GM23338 (cell line): ENCODE data around the gene CCDC149. TPM values are rescaled to one million over a fixed set of nuclear protein-coding genes. Genes with fewer than 3 reads are reported as not detected.

Experiments used
- ATAC-seq: fragments of 200-7000 bp; cut with Tn5 transposase; 3 replicates; pipeline ENCODE4 v1.9.1; 2020
- DNase-seq: peaks from one replicate; pipeline ENCODE4 v3.0.0-alpha.2; 2015; ENCODE audit warnings: low spot score
- H2AFZ ChIP-seq: fragments of 200-600 bp; sonication (generic); 2 replicates; pipeline ENCODE4 v1.8.0; 2016; ENCODE audit warnings: antibody characterized with exemption, mild to moderate bottlenecking, moderate library complexity
- H3F3A ChIP-seq: fragments of 200-600 bp; sonication (generic); replicated peaks from 2 replicates; pipeline ENCODE4 v1.8.0; 2017; ENCODE audit warnings: antibody characterized with exemption, mixed run types, low read depth
- H3K27ac ChIP-seq: fragments of 200-600 bp; sonication (generic); 2 replicates; pipeline ENCODE4 v1.6.1; 2016; ENCODE audit warnings: low read depth
- H3K27me3 ChIP-seq: fragments of 200-600 bp; sonication (generic); 2 replicates; pipeline ENCODE4 v1.8.0; 2016; ENCODE audit warnings: mild to moderate bottlenecking, mixed run types, moderate library complexity; ENCODE audit not compliant: insufficient read depth
- H3K36me3 ChIP-seq: fragments of 200-600 bp; sonication (generic); 2 replicates; pipeline ENCODE4 v1.8.0; 2016; ENCODE audit warnings: mild to moderate bottlenecking; ENCODE audit not compliant: insufficient read depth
- H3K4me1 ChIP-seq: fragments of 200-600 bp; sonication (generic); 2 replicates; pipeline ENCODE4 v1.8.0; 2016; ENCODE audit warnings: mild to moderate bottlenecking, moderate library complexity; ENCODE audit not compliant: insufficient read depth
- H3K4me2 ChIP-seq: fragments of 200-600 bp; sonication (generic); 2 replicates; pipeline ENCODE4 v1.7.1; 2017; ENCODE audit warnings: mixed run types
- H3K4me3 ChIP-seq: fragments of 200-600 bp; sonication (generic); 2 replicates; pipeline ENCODE4 v1.6.1; 2016; ENCODE audit warnings: mixed run types
- H3K79me2 ChIP-seq: fragments of 200-600 bp; sonication (generic); replicated peaks from 2 replicates; pipeline ENCODE4 v1.8.0; 2017; ENCODE audit warnings: mild to moderate bottlenecking; ENCODE audit not compliant: insufficient read depth
- H3K9me2 ChIP-seq: fragments of 200-600 bp; sonication (generic); 2 replicates; pipeline ENCODE4 v1.8.0; 2017; ENCODE audit not compliant: insufficient read depth
- H4K20me1 ChIP-seq: fragments of 200-600 bp; sonication (generic); replicated peaks from 2 replicates; pipeline ENCODE4 v1.8.0; 2017; ENCODE audit warnings: mild to moderate bottlenecking; ENCODE audit not compliant: insufficient read depth
- H3K27ac Mint-ChIP-seq: 2 replicates; pipeline ENCODE4 v1.8.0; 2020; ENCODE audit warnings: inconsistent platforms, mild to moderate bottlenecking, moderate library complexity, mixed read lengths
- H3K27me3 Mint-ChIP-seq: 3 replicates; pipeline ENCODE4 v1.8.0; 2022; ENCODE audit warnings: low read depth, mild to moderate bottlenecking, moderate library complexity, mixed read lengths, inconsistent platforms; ENCODE audit not compliant: insufficient read depth, poor library complexity
- H3K36me3 Mint-ChIP-seq: 3 replicates; pipeline ENCODE4 v1.8.0; 2021; ENCODE audit warnings: low read depth, mild to moderate bottlenecking, inconsistent platforms, moderate library complexity, mixed read lengths
- H3K4me1 Mint-ChIP-seq: 3 replicates; pipeline ENCODE4 v1.8.0; 2020; ENCODE audit warnings: mild to moderate bottlenecking, inconsistent platforms, mixed read lengths
- H3K4me3 Mint-ChIP-seq: 3 replicates; pipeline ENCODE4 v1.8.0; 2021; ENCODE audit warnings: moderate library complexity, mild to moderate bottlenecking, inconsistent platforms, mixed read lengths
- H3K9me3 Mint-ChIP-seq: 3 replicates; pipeline ENCODE4 v1.8.0; 2020; ENCODE audit warnings: moderate library complexity, mild to moderate bottlenecking, inconsistent platforms, mixed read lengths
- CREB1 ChIP-seq: fragments of 250-450 bp; sonication (Bioruptor Pico); IDR thresholded peaks from 2 replicates; pipeline ENCODE4 v1.5.0; 2020; ENCODE audit warnings: low read depth, mild to moderate bottlenecking, moderate library complexity
- EZH2phosphoT487 ChIP-seq: fragments of 200-600 bp; sonication (generic); IDR thresholded peaks from one replicate; pipeline ENCODE4 v1.8.1; 2018; ENCODE audit warnings: antibody characterized with exemption; ENCODE audit not compliant: unreplicated experiment
- NANOG ChIP-seq: IDR thresholded peaks from 2 replicates; pipeline ENCODE4 v1.6.1; 2016; ENCODE audit warnings: antibody characterized with exemption, borderline replicate concordance
- ZNF331 ChIP-seq: fragments of 250-450 bp; sonication (Bioruptor Pico); IDR thresholded peaks from 2 replicates; pipeline ENCODE4 v1.5.0; 2020; ENCODE audit warnings: low read depth, mild to moderate bottlenecking, moderate library complexity
- polyA plus RNA-seq: library from polyadenylated mRNA; unstranded; fragments of >200 nt; fragmentation: Nextera tagmentation; extraction: Ambion mirVana; gene quantifications from 2 replicates; pipeline ENCODE4 v1.2.1, GENCODE V29; 2016
- total RNA-seq: library from RNA; depleted of rRNA; stranded (reverse); fragments of >200 nt; shearing (Covaris generic); gene quantifications from 2 replicates; pipeline ENCODE4 v1.2.3, GENCODE V29; 2014
- TF ChIP-seq, protein P1 (sequence below): fragments of 250-450 bp; sonication (Bioruptor Pico); IDR thresholded peaks from 2 replicates; pipeline ENCODE4 v1.5.0; 2020; ENCODE audit warnings: mild to moderate bottlenecking, moderate library complexity
- TF ChIP-seq, protein P2 (sequence below): IDR thresholded peaks from 2 replicates; pipeline ENCODE4 v1.6.1; 2016; ENCODE audit warnings: antibody characterized with exemption
- TF ChIP-seq, protein P3 (sequence below): IDR thresholded peaks from one replicate; pipeline ENCODE4 v1.6.1; 2018; ENCODE audit warnings: antibody characterized with exemption; ENCODE audit not compliant: unreplicated experiment

CCDC149 gene
- total and polyA plus RNA-seq, 2 experiments from 2014 or later = 2.6 to 6.4 TPM

DNA sequence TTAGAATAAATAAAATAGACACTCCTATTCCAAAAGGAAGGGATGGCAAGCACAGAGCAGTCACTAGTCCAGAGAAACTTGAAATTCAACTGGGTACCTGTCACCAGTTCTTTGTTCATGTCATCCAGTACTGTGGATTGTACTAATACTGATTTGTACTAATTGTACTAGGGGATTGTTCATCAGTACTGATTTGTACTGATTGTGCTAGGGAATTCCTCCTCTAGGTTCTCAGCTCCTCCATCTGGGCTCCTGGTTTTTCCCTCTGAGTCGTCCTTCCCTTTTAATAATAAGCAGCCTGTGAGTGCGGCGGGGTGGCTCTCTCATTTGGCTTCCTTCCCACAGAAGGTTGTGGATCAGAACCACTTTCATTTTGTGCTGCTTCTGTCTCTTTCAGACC is 148.5 kb downstream of the CCDC149 start:
- ATAC-seq = no peak
- Histone ChIP-seq H2AFZ (peak overlapping the region; percentile 18; the same call in 1 of the 2 replicates), H3K36me3 (no peaks in the 10 kb centered on the region)

More for the DNA sequence above, 148.5 kb downstream of the CCDC149 start:
- no peaks in the 10 kb centered on the region for H3K79me2 ChIP-seq
- Mint-ChIP-seq H3K36me3 (no peaks in the 10 kb centered on the region), H3K9me3 (no peaks in the 10 kb centered on the region), H3K27ac (no peak overlapping the region), H3K4me3 (no peak overlapping the region), H3K27me3 (no peaks in the 10 kb centered on the region), H3K4me1 (peaks cover 7% of the 10 kb centered on the region)
- no peak overlapping the region for H3K27ac ChIP-seq
- no peak overlapping the region for H3K4me2 ChIP-seq
- H3K9me2 ChIP-seq = peaks cover 13% of the 10 kb centered on the region
- no peak overlapping the region for H3K4me3 ChIP-seq
- no peaks in the 10 kb centered on the region for H3K4me1 ChIP-seq
- no peak for DNase-seq
- TF ChIP-seq, protein P1, sequence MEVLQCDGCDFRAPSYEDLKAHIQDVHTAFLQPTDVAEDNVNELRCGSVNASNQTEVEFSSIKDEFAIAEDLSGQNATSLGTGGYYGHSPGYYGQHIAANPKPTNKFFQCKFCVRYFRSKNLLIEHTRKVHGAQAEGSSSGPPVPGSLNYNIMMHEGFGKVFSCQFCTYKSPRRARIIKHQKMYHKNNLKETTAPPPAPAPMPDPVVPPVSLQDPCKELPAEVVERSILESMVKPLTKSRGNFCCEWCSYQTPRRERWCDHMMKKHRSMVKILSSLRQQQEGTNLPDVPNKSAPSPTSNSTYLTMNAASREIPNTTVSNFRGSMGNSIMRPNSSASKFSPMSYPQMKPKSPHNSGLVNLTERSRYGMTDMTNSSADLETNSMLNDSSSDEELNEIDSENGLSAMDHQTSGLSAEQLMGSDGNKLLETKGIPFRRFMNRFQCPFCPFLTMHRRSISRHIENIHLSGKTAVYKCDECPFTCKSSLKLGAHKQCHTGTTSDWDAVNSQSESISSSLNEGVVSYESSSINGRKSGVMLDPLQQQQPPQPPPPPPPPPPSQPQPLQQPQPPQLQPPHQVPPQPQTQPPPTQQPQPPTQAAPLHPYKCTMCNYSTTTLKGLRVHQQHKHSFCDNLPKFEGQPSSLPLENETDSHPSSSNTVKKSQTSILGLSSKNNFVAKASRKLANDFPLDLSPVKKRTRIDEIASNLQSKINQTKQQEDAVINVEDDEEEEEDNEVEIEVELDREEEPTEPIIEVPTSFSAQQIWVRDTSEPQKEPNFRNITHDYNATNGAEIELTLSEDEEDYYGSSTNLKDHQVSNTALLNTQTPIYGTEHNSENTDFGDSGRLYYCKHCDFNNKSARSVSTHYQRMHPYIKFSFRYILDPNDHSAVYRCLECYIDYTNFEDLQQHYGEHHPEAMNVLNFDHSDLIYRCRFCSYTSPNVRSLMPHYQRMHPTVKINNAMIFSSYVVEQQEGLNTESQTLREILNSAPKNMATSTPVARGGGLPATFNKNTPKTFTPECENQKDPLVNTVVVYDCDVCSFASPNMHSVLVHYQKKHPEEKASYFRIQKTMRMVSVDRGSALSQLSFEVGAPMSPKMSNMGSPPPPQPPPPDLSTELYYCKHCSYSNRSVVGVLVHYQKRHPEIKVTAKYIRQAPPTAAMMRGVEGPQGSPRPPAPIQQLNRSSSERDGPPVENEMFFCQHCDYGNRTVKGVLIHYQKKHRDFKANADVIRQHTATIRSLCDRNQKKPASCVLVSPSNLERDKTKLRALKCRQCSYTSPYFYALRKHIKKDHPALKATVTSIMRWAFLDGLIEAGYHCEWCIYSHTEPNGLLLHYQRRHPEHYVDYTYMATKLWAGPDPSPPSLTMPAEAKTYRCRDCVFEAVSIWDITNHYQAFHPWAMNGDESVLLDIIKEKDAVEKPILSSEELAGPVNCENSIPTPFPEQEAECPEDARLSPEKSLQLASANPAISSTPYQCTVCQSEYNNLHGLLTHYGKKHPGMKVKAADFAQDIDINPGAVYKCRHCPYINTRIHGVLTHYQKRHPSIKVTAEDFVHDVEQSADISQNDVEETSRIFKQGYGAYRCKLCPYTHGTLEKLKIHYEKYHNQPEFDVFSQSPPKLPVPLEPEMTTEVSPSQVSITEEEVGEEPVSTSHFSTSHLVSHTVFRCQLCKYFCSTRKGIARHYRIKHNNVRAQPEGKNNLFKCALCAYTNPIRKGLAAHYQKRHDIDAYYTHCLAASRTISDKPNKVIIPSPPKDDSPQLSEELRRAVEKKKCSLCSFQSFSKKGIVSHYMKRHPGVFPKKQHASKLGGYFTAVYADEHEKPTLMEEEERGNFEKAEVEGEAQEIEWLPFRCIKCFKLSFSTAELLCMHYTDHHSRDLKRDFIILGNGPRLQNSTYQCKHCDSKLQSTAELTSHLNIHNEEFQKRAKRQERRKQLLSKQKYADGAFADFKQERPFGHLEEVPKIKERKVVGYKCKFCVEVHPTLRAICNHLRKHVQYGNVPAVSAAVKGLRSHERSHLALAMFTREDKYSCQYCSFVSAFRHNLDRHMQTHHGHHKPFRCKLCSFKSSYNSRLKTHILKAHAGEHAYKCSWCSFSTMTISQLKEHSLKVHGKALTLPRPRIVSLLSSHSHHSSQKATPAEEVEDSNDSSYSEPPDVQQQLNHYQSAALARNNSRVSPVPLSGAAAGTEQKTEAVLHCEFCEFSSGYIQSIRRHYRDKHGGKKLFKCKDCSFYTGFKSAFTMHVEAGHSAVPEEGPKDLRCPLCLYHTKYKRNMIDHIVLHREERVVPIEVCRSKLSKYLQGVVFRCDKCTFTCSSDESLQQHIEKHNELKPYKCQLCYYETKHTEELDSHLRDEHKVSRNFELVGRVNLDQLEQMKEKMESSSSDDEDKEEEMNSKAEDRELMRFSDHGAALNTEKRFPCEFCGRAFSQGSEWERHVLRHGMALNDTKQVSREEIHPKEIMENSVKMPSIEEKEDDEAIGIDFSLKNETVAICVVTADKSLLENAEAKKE (CRISPR knock-in tag) = no peak
- TF ChIP-seq, protein P2, sequence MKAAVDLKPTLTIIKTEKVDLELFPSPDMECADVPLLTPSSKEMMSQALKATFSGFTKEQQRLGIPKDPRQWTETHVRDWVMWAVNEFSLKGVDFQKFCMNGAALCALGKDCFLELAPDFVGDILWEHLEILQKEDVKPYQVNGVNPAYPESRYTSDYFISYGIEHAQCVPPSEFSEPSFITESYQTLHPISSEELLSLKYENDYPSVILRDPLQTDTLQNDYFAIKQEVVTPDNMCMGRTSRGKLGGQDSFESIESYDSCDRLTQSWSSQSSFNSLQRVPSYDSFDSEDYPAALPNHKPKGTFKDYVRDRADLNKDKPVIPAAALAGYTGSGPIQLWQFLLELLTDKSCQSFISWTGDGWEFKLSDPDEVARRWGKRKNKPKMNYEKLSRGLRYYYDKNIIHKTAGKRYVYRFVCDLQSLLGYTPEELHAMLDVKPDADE = no peak
- TF ChIP-seq NANOG = no peak
- no peak for TF ChIP-seq ZNF331
- no peak for TF ChIP-seq CREB1 (CRISPR knock-in tag)
- TF ChIP-seq EZH2phosphoT487 = no peak
- TF ChIP-seq, protein P3, sequence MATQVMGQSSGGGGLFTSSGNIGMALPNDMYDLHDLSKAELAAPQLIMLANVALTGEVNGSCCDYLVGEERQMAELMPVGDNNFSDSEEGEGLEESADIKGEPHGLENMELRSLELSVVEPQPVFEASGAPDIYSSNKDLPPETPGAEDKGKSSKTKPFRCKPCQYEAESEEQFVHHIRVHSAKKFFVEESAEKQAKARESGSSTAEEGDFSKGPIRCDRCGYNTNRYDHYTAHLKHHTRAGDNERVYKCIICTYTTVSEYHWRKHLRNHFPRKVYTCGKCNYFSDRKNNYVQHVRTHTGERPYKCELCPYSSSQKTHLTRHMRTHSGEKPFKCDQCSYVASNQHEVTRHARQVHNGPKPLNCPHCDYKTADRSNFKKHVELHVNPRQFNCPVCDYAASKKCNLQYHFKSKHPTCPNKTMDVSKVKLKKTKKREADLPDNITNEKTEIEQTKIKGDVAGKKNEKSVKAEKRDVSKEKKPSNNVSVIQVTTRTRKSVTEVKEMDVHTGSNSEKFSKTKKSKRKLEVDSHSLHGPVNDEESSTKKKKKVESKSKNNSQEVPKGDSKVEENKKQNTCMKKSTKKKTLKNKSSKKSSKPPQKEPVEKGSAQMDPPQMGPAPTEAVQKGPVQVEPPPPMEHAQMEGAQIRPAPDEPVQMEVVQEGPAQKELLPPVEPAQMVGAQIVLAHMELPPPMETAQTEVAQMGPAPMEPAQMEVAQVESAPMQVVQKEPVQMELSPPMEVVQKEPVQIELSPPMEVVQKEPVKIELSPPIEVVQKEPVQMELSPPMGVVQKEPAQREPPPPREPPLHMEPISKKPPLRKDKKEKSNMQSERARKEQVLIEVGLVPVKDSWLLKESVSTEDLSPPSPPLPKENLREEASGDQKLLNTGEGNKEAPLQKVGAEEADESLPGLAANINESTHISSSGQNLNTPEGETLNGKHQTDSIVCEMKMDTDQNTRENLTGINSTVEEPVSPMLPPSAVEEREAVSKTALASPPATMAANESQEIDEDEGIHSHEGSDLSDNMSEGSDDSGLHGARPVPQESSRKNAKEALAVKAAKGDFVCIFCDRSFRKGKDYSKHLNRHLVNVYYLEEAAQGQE = no peak
- H3K27me3 ChIP-seq = no peaks in the 10 kb centered on the region
- no peaks in the 10 kb centered on the region for H3F3A ChIP-seq
- no peaks in the 10 kb centered on the region for H4K20me1 ChIP-seq
